Islet precursor cell (in vitro differentiated cells): ENCODE data around the gene LRRC19.

ENCODE experiments used
- DNase-seq: peaks from one replicate; pipeline ENCODE4 v3.0.0-alpha.2; 2018

LRRC19 gene, protein sequence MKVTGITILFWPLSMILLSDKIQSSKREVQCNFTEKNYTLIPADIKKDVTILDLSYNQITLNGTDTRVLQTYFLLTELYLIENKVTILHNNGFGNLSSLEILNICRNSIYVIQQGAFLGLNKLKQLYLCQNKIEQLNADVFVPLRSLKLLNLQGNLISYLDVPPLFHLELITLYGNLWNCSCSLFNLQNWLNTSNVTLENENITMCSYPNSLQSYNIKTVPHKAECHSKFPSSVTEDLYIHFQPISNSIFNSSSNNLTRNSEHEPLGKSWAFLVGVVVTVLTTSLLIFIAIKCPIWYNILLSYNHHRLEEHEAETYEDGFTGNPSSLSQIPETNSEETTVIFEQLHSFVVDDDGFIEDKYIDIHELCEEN

DNA sequence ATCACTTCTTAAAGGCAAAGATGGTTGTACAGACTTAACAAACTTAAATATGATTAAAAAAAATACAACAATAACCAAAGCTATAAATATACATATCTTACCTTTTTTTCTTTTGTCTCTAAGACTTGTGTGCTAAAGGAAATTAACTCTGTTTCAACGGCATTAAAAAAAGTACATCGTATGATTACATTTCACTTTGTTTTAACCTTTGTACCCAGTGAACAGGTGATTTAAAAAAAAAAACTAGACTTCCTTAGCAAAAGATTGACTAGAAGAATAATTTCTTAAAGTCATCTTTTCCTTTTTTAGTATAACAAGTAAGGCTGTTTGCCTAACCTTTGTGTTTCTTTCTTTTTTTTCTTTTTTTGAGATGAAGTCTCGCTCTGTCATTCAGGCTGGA, at the start of gene LRRC19:
Gene LRRC19, minus strand, starts transcription at position 182 of the 400 bp plus-strand sequence. CDS start 5,978 bp downstream, outside the sequence.
- no peak for DNase-seq

DNA sequence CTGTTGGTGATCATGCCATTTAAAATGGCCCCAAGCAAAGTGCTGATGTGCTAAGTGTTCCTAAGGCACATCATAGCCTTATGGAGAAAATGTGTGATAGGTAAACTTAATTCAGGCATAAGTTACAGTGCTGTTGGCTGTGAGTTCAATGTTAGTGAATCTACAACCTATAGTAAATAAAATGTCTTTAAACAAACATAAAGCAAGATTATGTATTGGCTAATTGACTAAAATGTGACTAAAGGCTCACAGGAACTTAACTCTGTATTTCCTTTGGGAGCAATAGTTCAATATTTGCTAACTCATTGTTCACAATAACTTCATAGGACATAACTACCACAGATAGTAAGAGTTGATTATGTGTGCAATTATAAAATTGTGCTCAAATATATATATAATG, 49.4 kb upstream of the LRRC19 start:
- no peak for DNase-seq

DNA sequence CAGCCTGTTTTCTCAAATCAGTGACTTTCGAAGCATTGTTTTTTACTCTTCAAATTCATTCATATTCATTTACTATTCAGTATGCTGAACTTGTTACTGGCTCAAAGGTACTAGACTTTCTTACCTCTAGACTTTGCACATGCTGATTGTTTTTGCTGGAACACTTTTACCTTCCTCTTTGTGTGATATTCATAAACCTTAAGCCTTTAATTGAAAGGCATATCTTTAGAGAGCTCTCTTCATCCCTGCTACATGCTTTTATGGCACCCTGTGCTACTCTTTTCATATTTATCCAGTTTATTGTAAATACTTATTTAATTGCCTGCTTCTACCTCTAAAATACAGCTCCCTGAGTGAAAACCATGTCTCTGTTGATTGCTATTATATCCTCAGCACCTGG, 48.7 kb upstream of the LRRC19 start:
- no peak for DNase-seq

DNA sequence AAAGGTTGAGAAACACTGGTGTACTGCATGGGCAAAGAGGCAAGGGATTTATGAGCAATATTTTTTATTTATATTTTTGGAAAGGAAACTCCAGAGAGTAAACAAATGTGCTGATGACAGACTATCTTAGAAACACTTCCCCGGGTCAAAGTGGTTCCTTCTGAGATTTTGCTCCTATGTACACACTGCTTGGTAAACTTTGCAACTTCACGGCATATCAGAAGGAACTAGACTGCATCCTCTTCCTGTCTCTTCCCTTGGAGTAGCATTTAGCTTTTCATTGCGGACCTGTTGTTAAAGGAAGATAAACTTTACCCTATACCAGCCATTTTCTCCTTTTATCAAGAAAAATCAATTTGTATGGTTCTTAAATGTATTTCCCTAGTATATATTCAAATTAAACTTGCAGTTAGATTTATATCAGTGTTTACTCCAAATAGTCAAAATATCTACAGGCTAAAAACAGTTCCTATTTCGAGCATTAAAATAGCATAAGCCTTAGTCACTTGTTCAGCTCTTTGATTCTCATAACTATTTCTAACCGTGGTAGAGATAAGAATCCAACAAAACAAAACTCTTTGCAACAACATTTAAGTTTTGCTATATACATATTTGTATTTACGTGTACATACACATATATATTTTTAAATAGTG, 48.0 kb upstream of the LRRC19 start:
- DNase-seq = no peak

GRCh38 chr9:27047136-27047535, 41.7 kb upstream of the LRRC19 start:
- no peak for DNase-seq

- no peak for DNase-seq
Measured at GRCh38 chr9:27043176-27043575, 37.7 kb upstream of the LRRC19 start.

- no peak for DNase-seq
Measured at GRCh38 chr9:27042476-27042875, 37.0 kb upstream of the LRRC19 start.

GRCh38 chr9:27041746-27042145, 36.3 kb upstream of the LRRC19 start:
- no peak for DNase-seq

GRCh38 chr9:27037499-27037898, 32.0 kb upstream of the LRRC19 start:
- no peak for DNase-seq

DNA sequence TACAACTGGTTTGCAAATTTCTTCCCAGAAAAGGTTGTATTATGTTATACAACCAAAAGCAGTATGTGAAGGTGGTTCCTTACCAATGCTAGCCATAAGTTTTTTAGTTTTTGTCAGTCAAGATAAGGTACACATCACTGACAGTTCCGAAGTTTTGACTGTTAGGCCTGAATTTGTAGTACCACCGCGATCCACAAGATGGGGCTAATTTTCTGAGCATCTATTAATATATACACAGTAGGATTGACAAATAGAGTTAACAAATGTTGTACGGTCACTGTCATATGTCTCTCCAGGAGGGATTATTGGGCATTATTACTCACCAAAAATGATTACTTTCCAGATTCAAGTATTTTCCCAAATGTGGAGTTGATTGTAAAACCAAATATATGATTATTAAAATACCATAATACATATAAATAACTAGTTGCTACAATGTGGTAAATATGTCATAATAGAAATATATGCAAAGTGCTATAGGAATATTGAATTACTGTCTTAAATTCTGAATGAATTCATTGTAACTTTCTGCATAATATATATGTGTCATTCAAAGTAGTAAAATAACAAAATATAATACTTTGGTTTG, 28.4 kb upstream of the LRRC19 start:
- DNase-seq = peak; percentile 64

DNA sequence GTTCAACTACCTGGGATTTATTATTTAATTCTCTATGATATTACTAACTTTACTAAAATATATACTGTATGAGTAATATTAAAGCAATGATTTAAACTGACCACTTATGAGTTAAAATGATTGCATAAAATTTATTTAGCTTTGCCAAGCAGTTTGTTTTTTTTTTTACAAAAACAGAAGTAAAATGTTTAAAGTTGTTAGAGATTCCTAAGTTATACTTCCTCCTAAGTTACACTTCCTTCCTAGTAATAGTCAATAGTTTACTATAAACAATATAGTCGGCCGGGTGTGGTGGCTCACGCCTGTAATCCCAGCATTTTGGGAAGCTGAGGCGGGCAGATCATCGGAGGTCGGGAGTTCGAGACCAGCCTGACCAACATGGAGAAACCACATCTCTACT, 23.7 kb upstream of the LRRC19 start:
- no peak for DNase-seq

GRCh38 chr9:27022920-27023319, 17.4 kb upstream of the LRRC19 start:
- DNase-seq = no peak

DNA sequence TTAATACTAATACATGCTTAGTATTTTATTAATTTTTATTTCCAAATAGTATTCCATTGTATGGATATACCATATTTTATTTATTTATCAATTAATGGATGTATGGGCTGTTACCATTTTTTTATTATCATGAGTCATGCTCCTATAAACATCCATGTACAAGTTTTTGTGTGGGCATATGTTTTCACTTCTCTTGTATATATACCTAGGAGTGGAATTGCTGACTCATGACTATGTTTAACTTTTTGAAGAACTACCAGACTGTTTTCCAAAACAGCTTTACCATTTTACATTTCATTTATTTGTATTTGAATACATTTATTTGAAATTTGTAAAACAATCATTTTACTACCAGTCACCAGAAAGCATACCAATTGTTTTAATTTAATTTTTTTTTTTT, 14.1 kb upstream of the LRRC19 start:
- no peak for DNase-seq

- no peak for DNase-seq
Measured at GRCh38 chr9:27003426-27004077, 1.9 kb downstream of the LRRC19 start.

DNA sequence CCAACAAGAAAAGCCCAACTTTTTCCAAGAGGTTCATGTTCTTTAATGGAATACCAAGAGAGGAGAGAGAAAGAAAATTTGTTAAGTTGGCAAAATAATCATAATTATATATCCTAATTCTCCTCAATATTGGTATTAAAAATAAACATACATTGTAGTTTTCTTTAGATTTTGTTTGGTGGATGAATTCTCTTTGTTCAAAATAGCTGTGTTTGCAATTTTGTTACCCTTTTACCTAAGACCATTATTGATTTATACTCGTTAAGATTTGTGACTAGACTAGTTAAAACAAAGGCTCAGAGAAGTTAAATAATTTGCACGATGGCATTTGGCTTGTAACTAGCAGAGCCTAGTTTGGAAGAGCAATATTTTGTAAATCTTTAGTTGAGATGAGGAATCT, 9.7 kb downstream of the LRRC19 start:
- no peak for DNase-seq

DNA sequence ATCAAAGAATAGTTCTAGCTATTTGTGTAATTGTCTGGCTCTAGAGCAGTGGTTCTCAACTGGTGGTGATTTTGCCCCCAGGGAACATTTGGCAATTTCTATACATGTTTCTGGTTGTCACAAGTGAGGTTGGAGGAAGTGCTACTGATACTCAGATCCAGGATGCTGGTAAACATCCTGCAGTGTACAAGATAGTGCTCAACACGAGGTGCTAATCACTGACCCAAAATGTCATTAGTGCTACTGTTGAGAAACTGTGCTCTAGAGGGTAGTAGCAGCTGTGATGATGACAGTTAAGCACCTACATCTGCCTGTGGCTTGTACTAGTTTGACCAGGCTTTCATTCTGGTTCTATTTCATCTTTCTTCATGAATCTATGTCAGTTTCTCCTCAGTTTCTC, 22.1 kb downstream of the LRRC19 start:
- no peak for DNase-seq

DNA sequence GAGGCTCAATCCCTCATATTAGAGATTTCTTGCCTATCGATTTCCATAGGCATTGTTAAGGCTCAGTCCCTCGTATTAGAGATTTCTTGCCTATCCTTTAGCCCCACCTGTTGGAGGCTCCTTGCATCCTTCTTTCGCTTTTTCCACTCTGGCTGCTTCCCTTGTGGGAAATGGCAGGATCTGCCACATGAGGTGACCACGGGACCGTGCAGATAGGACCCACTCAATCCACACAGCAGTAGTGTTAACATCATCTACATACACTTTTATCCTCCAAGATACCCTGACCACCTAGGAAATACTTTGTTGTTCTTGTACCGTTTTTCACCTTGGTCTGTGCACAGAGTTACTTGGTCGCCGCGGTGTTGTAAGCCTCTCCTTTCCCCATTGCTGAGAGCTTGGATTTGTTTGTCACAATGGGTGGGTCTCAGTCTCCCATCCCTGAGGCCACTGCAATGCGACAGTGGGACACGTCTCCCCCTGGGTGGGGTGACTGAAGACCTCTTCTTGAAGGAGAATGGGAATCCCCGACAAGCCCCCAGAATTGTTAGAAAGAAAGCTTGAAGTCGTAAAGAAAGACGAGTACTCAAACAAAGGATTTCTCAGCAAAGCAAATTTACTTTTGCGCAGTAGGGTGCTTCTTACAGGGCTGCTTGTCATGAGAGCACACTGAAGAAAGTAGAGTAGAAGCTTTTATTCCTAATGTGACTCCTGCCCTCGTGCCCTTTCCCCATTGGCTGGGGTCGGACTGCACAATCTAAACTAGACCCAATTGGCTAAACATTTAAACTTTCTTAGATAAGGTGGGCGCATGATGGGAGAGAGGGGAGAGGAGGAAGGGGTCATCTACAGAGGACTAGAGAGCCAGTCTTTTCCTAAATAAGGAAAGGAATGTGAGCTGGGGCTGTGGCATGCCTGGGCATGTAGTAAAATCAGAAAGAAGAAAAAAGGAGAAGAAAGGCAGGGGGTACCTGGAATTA, 29.5 kb downstream of the LRRC19 start:
- peak; percentile 93 for DNase-seq

- DNase-seq = peak; percentile 73
Measured at GRCh38 chr9:26974927-26975326, 30.5 kb downstream of the LRRC19 start.

DNA sequence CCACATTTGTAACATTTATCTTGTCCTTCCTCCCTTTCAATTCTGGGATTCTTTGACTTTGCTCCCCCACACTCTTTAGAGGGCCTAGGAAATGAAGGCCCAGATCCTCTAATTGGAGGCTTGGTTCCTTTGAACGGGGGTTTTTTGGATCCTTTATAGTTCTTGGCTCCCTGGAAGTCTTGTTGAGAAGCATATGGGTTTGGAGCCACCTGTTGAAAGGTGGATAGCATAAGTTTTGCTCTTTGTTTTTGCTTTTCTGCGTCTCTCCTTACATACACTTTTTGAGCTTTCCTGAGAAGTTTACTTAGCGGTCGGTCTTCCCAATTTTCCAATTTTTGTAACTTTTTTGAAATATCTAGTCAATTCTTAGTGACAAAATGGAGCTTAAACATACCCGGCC, 31.5 kb downstream of the LRRC19 start:
- no peak for DNase-seq

DNA sequence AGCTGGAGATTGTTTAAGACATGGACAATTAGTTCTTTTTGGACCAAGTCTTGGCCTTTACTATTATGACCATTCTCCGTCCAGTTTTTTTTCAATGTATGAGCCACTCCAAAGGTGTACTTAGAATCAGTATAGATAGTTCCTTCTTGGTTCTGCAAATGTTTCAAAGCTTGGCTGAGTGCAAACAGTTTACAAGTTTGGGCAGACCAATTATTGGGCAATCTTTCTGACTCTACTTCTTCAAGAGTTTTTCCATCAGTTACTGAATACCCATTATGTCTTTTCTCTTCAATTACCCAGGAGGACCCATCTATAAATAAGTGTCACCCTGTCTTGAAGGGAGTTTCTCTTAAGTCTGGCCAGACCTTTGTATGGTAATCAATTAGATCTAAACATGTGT, 33.8 kb downstream of the LRRC19 start:
- no peak for DNase-seq

DNA sequence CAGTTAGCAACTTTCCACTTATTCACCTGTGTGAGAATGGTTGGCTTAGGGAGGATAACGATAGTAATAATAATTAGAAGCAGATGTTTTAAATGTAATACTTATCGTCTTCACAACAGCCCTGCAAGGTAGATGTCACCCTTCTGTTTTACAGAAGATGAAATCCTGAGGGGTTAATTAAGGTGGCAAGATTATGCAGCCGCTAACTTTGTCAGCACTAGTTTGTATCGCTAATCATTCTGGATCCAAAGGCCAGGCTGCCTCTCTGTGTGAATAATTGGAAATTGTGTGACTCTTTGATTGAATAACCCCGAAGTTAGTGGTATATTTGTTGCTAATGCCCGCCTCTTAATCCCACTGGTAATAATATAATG, 48.6 kb downstream of the LRRC19 start:
- no peak for DNase-seq
